Amniotic epithelial cell (primary cell): Measurements from ENCODE around the gene SMIM32.

ENCODE experiments used
- DNase-seq: peaks from one replicate; pipeline ENCODE4 v3.0.0-alpha.2; 2010; ENCODE audit warnings: low read depth

The SMIM32 gene

GRCh38 chr5:136192526-136193321, at the start of gene SMIM32:
SMIM32 (minus strand) TSS chr5:136193162; CDS start chr5:136192524, 638 bp downstream.
- DNase-seq, result no peak

- no peak for DNase-seq
These were observed 49.6 kb upstream of the SMIM32 start for GRCh38 chr5:136242611-136243010.

GRCh38 chr5:136242136-136242535, 49.2 kb upstream of the SMIM32 start:
- DNase-seq, result no peak

GRCh38 chr5:136240894-136241293, 47.9 kb upstream of the SMIM32 start:
- no peak for DNase-seq

DNA sequence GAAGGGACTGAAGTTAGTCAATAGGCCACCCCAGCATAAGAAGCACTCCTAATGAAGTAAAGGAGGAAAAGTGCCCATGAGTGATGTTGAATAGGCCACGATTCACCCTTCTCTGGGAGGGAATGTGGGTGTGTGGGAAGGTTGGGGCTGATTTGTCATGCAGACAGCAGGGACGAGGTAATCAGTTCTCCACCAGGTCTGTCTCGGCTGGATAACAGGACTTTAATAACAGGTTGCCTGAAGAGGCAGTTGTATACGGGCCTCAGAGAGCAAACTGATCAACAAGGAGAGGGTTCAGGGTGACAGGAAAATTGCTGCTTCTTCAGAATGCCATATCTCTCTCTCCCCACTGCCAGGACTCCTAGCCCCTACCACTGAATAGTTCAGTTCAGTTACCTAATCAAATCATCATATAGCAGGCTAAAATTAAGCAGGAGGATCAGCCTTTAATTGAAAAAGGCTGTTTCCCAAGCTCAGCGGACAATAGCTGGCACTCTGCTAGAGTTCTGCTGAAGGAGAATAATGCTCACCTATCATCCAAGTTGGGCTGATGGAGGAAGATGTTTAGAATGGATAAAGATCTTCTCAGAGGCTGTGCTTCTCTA, 43.6 kb upstream of the SMIM32 start:
- no peak for DNase-seq

GRCh38 chr5:136235321-136235720, 42.4 kb upstream of the SMIM32 start:
- DNase-seq, result no peak

DNA sequence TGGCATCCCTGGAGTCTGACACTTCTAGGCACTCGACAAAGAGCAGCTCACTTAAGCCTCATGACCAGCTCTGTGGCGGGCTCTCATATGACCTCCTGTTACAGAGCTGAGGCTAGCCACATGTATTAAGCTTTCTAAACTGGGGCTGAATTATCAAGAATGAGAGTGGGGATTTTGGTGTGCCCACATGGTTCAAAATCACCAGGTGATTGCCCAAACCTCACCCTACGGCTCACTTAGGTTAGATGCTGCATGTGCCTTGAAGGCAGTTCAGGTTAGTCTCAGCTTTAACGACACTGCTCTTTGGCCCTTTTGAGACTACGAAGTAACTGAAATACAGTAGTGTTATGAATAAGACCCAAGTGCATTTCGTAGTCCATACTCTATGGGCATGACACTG, 39.4 kb upstream of the SMIM32 start:
- DNase-seq, result no peak

DNA sequence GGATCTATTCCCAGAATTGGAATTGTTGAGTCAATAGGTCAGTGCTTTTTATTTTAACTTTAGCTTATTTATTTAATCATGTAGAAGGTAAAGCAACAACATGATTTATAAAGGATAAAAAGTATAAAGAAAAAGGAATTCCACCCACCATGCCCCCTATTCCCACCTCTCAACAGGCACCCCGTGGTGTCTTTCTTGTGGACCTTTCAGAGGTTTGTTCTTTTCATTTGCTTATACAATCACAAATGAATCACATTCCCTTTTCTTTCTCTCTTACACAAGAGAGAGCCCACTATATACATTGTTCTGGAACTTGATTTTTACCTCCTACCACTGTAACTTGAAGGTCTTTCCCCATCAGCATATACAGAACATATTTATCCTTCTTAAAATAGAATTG, 37.2 kb upstream of the SMIM32 start:
- DNase-seq, result no peak

- DNase-seq, result no peak
These were observed 35.3 kb upstream of the SMIM32 start for GRCh38 chr5:136228136-136228757.

DNA sequence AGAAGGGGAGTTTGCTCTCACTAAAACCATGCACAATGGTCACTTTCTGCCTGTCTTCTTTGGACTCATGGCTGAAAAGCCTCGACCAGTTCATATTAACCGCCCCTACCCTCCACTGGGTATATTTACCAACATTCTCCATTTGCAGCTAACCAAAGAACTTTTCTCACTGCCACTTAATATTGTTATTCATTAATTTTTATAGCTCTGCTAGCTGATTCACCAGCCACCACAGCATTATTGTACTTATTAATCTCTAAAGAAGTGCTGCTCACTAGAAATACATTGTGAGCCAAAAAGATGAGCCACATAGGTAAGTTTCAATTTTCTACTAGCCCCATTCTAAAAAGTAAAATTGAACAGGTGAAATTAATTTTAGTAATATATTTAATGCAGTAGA, 33.4 kb upstream of the SMIM32 start:
- no peak for DNase-seq

DNA sequence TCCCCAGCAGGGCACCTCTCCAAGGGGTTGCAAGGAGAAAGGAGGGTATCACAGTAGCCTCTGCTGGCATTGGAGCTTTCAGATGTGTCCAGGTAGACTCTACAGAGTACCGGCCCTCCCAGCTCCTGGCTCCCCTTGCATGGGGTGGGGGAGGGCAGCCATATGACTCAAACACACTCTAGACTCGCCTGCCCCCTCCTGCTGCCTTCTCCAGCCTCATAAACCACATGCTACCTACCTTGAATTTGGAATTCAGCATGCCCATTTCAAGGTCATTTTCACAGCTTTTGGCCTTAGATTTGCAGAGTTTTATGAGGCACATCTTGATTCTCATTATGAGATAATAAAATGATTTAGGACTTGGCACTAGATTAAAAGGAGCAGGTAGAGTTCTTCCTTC, 32.8 kb upstream of the SMIM32 start:
- no peak for DNase-seq

- DNase-seq, result no peak
These were observed 29.7 kb upstream of the SMIM32 start for GRCh38 chr5:136222580-136223235.

DNA sequence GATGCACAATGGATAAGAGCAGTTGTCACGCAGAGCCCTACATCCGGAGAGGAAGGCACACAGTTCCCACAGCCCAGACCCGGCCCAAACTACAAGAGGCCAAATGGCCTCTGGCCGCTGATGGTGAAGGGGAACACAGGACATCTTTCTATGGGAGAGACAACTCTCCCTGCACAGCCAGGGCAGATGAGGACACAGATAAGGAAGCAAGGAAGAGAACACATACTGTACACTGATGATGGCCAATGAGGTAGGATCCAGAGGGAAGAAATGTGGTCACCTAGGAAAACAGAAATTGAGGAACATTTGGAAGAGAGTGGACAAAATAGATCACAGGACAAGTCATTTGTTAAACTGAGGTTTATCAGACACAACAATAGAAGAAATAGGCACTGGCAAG, 28.4 kb upstream of the SMIM32 start:
- no peak for DNase-seq

GRCh38 chr5:136216230-136216629, 23.3 kb upstream of the SMIM32 start:
- DNase-seq, result no peak

DNA sequence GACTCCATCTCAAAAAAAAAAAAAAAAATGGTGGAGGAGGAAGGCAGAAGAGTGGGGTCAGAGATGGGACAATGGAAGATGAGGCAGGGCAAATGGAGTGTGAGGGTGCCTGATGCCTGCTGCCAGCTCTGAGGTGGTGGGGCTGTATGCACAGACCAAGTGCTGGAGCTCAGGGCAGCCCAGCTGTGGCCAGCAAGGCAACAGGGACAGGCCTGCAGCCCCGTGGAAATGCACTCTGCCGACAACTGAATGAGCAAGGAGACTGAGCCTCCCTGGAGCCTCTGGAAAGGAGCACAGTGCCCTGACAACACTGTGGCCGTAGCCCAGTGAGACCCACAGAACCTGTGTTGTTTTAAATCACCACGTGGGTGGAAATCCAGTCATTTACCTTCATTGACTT, 22.9 kb upstream of the SMIM32 start:
- no peak for DNase-seq

- DNase-seq, result peak; percentile 58
These were observed 21.0 kb upstream of the SMIM32 start for GRCh38 chr5:136213919-136214493.

DNA sequence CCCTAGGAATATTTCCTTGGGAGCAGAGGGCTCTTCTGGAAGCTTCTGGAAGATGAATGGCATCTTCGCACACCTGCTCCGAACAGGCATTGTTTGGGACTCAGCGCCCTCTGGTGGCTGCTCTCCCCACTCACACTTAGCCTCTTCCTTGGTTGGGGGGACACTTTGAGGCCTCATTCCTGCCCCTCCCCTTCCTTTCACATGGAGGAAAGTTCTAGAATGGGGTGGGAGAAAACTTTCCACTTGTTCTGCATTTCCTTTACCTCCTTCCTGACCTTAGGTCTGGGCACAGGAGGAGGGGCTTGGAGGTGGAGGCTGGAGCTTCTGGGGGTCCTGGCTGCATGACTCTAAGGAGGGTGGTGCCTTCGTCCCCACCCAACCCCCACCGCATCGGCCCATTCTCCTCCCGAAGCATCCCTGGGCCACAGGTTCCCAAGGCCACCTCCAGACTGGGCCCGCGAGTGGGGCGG, 19.3 kb upstream of the SMIM32 start:
- peak; percentile 45 for DNase-seq

DNA sequence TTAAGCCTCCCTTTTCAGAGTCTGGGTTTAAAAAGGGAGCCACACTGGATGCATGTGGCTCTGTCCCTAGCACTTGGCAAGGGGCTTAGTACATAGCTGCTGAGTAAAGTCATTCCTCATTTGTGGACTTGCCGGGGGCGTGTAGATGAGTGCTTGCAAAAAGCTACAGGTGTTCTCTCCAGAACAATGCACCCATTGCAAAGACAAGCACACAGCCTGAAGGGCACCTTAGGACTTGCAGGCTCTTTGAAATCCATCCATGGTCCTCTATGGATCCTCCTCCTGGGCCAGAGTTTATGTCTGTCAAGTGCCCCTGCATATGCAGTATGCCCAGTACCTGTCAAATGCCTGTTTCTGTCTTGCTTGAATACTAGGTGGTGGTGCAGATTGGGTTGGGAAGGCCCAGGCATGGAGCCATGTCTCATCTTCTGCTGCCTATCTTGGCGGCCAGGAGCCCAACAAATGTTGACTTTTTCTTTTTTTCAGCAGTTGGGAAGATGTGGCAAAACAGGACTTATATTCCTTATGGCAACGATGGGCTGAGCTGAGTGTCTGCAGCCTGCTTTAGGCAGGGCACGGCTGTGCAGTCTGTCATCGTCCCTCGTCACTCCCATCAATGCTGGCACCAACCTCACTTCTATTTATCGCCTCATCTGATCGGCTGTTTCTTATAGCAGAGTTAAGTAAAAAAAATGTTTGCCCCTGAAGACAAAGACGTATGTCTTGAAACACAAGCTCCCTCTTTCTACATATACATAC, 18.5 kb upstream of the SMIM32 start:
- no peak for DNase-seq

DNA sequence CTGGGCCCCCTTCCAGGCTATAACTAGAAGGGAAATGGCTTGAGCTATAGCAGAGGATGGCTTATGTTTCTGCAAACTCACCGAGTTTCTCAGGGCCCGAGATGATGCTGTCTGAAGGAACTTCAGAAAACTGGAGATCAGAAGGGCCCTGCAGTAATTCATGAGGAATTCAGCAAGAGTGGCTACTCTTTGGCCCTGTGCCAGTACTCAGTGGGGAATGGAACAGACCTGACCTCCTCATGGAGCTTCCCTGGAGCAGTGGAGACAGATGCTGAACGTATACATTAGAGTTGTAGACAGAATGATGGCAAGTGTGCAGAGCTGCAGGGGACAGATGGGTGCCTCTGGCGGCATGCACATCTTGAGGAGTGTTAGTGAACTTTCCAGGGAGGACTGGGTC, 17.3 kb upstream of the SMIM32 start:
- DNase-seq, result no peak

DNA sequence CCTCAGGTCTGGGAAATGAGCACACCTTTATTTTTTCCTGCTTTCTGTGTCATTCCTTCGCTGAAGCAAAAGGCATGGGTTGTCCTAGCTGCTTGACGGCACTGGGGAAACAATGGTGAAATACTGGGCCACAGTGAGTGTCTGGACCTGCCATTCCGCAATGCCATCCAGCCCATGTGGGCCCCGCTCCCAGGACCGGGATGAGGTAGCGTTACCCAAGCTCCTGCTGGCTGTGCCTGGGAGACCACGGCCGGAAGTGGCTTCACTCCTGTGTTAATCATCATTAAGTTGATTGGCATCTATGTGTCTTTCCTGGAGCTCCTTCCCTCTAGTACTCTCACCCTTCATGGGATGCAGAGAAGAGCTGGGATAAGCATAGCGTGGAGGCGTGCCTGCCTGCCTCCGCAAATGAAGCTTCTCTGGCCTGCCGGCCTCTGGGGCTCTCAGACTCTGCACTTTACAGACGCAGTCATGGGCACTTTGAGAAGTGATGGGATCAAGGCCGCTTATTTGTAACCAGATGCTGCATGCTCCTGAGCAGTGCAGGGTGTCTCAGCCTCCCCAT, 16.5 kb upstream of the SMIM32 start:
- DNase-seq, result no peak

- no peak for DNase-seq
These were observed 16.0 kb upstream of the SMIM32 start for GRCh38 chr5:136208916-136209315.
